ENCODE results near the gene PLCB2.

The PLCB2 gene, protein sequence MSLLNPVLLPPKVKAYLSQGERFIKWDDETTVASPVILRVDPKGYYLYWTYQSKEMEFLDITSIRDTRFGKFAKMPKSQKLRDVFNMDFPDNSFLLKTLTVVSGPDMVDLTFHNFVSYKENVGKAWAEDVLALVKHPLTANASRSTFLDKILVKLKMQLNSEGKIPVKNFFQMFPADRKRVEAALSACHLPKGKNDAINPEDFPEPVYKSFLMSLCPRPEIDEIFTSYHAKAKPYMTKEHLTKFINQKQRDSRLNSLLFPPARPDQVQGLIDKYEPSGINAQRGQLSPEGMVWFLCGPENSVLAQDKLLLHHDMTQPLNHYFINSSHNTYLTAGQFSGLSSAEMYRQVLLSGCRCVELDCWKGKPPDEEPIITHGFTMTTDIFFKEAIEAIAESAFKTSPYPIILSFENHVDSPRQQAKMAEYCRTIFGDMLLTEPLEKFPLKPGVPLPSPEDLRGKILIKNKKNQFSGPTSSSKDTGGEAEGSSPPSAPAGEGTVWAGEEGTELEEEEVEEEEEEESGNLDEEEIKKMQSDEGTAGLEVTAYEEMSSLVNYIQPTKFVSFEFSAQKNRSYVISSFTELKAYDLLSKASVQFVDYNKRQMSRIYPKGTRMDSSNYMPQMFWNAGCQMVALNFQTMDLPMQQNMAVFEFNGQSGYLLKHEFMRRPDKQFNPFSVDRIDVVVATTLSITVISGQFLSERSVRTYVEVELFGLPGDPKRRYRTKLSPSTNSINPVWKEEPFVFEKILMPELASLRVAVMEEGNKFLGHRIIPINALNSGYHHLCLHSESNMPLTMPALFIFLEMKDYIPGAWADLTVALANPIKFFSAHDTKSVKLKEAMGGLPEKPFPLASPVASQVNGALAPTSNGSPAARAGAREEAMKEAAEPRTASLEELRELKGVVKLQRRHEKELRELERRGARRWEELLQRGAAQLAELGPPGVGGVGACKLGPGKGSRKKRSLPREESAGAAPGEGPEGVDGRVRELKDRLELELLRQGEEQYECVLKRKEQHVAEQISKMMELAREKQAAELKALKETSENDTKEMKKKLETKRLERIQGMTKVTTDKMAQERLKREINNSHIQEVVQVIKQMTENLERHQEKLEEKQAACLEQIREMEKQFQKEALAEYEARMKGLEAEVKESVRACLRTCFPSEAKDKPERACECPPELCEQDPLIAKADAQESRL
- 35.4 to 160 reads per million in 2 experiments for total RNA-seq

DNA sequence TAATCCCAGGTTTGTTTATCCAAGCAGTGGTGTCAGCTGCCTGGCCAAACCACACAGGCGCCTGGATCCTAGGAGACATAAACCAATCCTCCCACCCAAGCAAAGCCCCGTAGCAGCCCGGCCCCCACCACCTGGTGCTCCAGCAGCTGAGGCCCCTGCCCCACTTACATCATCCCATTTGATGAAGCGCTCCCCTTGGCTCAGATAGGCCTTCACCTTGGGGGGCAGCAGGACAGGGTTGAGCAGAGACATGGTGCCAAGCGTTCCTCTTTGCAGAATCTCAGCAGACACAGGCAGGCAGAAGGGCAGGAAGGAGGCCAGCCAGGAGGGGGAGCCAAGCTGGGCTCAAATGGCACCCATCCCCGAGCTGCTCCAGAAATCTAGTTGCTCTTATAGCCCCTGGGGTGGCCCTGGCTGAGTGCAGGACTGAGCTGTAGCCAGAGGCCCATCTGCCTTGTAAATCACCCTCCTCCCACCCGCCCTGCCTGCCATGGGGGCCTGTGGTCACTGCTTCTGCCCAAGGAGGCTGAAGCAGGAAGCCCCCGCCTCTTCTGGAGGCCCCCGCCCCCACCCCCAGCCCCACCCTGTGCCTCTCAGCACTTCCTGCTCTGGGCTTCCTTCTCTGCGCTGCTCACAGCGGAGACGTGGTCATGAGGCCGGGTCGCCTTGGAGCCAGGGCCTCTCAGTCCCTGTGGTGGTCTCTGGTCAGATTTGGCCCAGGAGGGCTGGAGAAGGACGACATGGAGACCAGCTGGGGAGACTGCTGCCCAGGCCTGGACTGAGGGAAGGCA lies at the start of gene PLCB2:
Gene PLCB2 (minus strand): TSS at position 515 of the 791 bp plus-strand sequence. CDS start 263 bp downstream, at position 252.
- peak; percentile 58 for DNase-seq (ENCODE audit: low read depth)

DNA sequence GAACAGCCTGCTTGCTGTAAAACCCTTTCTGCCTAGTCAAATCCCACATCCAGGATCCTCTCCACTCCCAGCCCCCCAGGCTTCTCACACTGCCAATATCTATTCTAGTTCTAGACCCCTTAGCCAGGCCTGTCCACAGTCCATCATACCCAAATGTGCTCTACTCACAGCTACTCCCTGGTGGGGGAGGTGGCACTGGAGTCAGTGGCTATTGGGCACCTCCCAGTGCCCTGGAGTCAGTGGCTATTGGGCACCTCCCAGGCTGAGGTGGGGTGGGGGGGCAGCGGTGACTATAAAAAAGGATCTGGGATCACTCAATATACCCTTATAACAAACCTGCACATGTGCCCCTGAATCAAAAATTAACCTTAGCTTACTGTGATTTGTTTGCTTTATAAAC lies 49.5 kb upstream of the PLCB2 start:
- no peak for DNase-seq (ENCODE audit: low read depth)

DNA sequence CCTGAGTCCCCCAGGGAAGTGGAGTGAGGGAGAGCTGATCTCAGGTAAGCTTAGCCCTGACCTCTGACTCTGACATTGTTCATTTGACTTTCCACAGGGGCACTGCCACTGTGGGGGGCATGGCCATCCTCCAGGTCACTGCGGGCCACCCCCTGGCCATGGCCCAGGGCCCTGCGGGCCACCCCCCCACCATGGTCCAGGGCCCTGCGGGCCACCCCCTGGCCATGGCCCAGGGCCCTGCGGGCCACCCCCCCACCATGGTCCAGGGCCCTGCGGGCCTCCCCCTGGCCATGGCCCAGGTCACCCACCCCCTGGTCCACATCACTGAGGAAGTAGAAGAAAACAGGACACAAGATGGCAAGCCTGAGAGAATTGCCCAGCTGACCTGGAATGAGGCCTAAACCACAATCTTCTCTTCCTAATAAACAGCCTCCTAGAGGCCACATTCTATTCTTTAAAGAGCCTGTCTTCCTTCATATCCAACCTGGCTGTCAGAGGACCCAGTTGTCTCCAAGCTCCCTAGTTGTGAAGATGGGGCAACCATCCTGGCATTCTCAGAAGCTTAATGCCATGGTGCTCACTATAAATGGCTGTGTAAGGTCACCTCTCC lies 48.3 kb upstream of the PLCB2 start:
- no peak for DNase-seq (ENCODE audit: low read depth)

DNA sequence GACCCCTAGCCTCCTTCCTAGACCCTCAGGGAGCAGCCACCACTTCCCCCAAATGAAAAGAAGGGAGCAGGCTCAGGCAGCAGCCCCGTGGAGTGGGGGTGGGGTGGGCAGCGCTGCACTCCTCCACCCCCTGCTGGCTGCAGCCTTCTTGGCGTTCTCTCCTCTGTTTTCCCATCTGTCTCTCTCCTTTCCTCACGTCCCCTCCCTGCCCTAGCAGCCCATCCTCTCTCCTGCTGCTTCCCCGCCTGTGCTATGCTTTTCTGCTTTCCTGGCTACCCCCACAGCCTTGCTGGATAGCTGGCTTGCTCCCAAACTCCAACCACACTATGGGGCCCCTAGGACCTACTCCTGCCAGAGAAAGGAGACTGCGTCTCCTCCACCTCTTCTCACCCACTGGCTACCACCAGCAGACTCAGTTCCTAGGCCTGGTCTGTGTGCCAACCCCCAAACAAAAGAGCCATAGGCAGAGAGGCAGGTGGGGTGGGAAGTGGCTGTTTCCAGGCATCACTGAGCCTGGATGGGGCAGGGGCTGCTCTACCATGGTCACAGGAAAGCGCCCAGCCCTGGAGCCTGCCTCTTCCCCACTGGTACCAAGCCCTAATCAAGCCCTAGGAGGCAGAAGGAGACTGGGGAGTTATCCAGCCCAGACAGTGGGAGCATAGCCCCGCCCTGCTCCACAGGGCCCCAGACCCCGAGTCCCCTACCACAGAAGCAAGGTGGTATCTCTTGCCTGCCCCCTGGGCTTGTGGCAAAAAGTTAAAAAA lies 46.9 kb upstream of the PLCB2 start:
- no peak for DNase-seq (ENCODE audit: low read depth)

DNA sequence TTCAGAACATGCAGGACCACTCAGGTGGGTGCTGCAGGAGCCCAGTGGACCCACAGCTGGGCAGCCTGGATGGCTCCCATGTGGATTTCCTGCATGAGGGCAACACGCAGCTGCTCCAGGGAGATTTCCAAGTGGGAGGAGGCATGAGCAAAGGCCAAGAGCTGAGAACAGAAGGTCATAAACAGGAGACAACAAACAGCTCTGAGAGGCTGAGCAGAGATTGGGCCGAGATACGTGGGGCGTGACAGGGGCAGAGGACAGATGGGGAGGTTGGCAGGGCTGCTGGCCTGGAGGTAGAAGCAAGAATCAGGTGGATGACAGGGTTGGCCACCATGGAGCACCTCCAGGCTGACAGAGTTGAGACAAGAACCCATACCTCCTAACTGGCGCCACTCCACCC lies 46.0 kb upstream of the PLCB2 start:
- DNase-seq (ENCODE audit: low read depth): no peak

DNA sequence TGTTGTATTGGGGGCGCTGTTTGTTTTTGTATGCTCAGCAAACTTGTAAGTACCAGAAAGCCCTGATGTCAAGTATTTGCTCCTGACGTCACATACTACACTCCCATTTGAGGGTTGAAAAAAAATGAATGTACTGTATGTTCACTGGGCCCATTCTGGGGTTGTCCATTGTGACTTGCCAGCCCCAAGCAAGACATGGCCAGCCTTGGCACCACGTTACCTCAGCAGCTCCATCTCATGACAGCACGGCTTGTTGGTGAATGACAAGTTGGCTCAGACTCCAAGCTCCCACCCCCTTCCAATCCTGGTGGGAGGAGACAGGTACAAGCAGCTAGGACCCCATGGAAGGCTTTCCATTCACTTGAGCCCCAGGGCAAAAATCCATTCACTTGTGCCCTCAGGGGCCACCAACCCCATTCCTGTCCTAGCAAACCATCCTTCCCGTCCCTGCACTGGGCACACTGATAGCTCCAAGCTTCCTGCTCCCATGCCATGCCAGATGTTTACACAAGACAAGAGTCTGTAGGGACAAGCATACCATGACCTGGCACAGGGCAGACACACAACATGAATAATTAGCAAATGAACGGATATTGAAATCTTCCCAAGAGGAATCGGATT lies 44.7 kb upstream of the PLCB2 start:
- no peak for DNase-seq (ENCODE audit: low read depth)

DNA sequence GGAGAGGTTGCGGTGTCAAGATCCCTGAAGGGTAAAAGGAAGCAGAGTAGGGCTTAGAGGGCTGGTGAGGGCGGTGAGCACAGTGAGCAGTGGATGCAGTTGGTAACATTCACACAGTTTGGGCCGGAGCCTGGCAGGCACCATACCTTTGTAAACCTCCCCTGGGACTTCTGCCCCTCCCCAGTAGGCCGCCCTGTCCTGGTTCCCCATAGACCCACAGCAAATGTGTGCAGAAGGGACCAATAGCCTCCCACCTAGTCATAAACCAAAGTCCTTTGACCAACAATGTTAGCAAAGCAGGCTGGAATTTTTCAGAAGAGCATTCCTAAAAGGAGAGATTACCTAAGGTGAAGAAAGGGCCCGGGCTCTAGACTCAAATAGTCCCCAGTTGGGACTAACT lies 41.4 kb upstream of the PLCB2 start:
- no peak for DNase-seq (ENCODE audit: low read depth)

DNA sequence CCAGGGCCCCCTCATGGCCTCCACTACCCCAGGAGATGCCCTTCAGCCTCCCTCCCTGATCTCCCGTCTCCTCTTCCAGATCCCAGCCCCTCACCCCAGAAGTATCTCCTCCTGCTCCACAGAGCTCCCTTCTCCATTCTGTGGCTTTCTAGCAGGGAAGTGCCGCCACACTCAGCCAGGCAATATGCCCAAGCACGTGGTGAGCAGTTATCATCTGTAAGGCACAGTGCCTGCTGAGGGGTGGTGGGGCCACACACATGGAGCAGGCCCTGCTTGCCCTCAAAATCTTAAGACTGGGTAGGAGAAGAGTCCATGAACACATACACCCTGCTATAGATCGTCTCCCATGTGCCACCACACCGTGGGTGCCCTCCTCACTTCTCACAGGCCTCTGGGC lies 40.7 kb upstream of the PLCB2 start:
- DNase-seq (ENCODE audit: low read depth): no peak

DNA sequence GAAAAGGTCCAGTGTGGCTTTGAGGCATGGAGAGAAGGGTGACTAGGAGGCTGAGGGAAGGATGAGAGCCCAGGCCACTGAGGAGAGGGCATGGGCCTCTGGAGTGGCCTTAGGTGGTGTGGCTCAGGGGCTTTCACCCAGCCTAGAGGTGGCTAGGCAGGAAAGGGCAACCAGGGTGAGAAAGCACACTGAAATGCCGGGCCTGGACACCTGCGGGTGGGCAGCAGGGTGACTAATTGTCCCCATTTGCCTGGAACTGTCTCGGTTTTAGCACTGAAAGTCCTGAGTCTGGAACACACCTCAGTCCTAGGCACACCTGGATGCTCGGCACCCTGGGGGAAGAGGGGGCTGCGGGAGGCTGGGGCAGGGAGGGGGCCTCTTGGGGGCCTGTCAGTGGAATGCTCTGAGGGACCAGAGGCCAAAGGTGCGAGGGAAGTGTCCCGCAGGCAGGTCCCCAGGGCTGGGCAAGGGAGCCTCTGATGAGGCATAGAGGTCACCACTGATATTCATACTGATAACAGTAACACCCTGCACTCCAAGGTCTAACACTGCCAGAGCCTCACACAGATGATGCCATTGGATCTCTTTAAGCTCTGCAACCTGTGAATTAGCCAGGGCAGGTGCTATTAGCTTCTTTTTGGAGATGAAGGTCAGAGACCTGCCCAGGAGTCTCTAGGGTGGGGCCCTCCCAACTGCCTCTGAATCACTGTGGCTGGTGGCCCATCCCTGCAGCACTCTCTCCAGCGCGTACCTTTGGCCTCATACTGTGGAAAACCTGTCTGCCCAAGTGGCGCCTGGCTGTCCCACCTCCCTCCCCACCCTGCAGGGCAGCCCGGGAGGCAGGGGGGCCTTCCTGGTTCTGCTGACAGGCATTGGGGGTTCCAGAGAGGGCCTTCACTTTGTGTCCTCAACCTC lies 40.1 kb upstream of the PLCB2 start:
- DNase-seq (ENCODE audit: low read depth): no peak

DNA sequence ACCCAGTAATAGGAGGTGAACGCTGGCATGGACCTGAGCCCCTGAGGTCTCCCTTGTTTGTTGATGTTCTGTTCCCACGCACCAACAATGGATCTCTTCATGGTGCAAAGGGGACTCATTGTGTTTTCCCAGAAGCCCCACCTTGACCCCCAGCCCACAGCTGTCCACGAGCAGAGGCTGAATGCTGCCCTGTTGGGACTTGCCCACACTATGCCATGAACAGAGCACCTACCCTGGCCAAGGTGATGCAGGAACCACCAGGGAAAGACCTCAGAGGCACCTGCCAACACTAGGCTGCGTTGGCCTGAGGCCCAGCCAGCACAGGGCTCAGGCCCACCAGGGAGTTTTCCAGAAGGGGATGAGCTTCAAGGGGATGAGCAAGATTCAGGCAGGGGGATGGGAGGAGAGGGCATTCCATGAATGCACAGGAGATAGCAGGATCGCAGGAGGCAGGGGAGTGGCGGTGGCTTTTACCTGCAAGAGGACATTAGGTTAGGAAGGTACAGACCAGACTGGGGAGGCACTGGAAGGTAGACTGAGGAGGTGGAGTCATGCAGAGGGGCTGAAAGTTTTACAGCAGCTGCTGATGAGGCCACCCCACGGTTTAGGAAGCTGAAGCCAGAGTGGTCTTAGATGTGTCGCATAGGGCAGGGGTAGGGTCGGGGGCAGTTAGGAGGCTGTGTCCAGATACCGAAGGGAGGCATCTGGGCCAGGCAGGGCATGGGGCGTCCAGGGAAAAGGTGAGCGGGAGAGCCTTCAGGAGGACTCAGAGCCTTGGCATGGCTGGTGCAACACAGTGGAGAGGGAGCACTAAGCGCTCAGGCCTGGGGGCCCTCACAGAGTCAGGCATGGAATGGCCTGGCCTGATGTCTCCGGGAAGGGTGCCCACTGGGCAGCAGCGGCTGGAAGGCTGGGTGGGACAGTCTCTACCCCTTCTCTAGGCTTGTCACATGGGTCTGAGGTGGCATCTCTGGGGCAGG lies 39.1 kb upstream of the PLCB2 start:
- no peak for DNase-seq (ENCODE audit: low read depth)

DNA sequence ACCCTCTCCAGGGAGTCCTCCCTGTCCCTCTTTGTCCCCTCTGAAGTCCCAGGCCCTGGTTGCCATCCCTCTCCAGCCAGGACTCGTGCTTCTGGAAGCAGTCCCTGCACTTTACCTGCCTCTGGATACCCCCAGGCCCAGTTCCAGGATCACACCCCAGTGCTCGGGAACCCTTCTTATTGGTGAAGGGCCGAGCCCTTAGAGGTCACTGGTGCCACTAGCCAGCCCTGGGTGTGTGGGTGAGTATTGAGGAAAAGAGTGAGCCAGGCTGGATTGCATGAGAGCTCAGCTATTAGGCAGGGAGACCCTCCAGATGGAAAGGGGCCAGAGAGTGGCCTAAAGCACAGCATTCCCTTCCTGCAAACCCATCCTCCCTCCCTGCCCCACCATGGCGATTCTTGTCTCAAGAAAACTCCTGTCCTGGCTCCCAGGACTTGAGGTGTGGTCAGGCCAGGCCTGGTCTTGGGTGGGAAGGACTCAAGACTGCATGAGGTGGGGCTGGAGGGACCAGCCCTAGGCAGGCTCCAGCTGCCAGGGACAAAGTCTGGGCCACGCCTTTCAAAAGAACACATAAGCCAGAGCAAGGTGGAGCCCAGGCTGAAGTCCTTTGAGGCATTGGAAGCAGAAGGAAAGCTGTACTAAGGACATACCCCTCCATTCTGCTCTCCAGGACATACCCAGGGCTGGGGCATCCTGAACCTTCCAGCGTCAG lies 38.3 kb upstream of the PLCB2 start:
- DNase-seq (ENCODE audit: low read depth): no peak

DNA sequence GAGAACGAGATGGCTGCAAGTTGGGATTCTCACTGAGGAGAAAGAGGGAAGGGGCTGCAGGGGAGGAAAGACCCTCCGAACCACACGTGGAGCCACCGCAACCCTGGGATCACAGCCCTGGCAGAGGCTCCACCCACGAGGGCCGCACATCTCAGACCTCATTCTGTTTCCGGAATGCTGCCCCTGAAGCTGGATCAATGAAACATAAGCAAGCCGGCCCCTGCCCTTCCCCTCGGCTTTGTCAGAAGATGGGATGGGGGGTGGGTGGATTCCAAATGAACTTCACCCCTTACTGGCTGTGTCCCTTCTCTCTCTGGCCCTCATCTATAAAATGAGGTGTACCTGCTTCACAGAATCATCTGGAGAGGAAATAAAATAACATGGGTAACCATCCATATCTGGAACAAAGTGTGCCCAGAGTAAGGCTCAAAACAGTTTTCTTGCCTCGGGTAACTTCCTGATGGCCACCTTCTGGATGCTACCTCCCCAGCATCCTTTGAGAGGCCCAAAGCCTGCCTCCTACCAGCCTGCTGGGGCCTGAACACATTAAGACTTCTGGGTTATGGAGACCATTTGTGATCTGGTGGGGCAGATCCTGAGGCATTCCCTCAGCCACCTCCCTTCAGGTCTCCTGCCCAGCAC lies 37.6 kb upstream of the PLCB2 start:
- no peak for DNase-seq (ENCODE audit: low read depth)

DNA sequence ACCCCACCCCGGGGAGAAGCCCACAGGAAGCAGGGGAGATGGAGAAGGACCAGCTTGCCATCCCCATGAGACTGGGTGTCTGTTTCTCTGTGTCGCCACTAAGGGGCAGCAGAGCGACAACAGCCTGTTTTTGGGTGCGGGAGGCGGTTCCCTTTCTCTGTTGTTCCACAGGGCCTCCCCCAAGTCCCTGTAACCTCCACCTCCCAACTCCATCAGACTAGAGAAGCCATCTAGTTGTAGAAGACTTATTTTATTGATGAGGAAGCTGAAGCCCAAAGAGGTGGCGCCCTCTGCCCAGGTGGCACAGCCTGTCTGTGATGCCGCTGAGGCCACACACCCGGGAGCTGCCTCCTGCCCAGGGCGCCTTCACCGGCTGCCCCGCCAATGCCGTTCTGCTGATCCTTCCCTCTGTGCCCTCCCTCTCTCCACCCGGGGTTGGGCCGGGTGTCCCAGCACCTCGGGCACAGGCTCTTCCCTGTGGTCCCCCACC lies 36.9 kb upstream of the PLCB2 start:
- DNase-seq (ENCODE audit: low read depth): peak; percentile 59

DNA sequence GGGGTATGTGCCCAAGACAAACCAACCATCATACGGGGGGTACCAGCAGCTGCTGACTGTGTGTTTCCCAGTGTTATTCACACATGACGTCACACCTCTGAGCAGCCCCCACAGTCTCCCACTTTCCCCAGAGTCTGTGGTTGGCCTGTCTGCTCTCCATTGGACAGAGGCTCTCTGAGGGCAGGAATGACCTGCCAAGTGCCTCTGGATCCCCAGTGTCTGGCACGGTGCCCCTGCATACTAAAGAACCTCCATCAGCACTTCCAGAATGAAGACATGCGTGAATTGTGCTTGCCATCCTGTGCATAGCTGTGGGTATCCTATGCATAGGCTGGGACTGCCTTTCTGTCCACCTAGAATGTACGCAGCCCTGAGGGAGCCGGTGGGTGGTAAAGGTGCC lies 36.5 kb upstream of the PLCB2 start:
- DNase-seq (ENCODE audit: low read depth): no peak

DNA sequence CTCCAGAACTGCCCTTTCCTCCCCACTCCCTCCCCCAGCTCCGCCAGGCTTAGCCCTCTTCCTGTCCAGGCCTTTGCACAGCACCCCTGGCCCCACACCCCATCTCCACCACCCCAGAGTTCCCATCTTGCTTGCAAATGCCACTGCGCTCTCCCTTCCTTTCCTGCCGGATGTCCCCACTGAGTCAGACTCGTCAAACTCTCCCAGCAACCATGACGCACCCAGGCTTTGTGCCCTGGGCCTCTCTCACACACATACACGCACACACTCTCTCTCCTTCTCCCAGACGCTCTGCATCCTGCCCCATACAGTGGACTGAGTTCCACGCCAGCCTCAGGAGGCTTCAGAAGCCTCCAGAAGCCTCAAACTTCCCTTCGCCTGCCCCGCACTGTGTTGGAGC lies 35.8 kb upstream of the PLCB2 start:
- DNase-seq (ENCODE audit: low read depth): no peak
